Suprapubic skin (tissue), 3 donors: ENCODE results near the gene NOX3.

Experiments
- CTCF ChIP-seq, 2 donors: fragments of 200-600 bp in 1 of 2; fragments of 450-650 bp in 1 of 2; sonication (generic) in 1 of 2; IDR thresholded peaks; one replicate each; pipeline ENCODE4 v1.5.1; 2016 to 2019; ENCODE audit warnings: antibody characterized with exemption in 2 of 2, mild to moderate bottlenecking in 1 of 2, moderate library complexity in 1 of 2
- EP300 ChIP-seq: sonication (generic); formaldehyde crosslinking; IDR thresholded peaks from one replicate; pipeline ENCODE4 v1.6.1; 2017; ENCODE audit warnings: antibody characterized with exemption

- TF ChIP-seq CTCF (IDR thresholded peaks at IDR 0.05), result no peak
- TF ChIP-seq EP300, result no peak
Observed at GRCh38 chr6:155434096-155434495, 21.5 kb downstream of the NOX3 start.
